Activated T-cell treated with anti-CD3 and anti-CD28 coated beads, Interleukin-2, amount 50 U/mL, for 4 hours (primary cell): Measurements from ENCODE around the gene ARID3A. TPM values are rescaled to one million over a fixed set of nuclear protein-coding genes. Genes with fewer than 3 reads are reported as not detected.

Source experiments
- ATAC-seq, 2 donors: fragments of 200-7000 bp; cut with Tn5 transposase; one replicate each; pipeline ENCODE4 v1.10.0; 2021
- DNase-seq: peaks from one replicate; pipeline ENCODE4 v3.0.0-alpha.2; 2020
- H3K27me3 Mint-ChIP-seq: one replicate; pipeline ENCODE4 v1.8.0; 2021; ENCODE audit warnings: low read depth, mixed read lengths
- H3K36me3 Mint-ChIP-seq: one replicate; pipeline ENCODE4 v1.8.0; 2022; ENCODE audit warnings: mixed read lengths; ENCODE audit not compliant: insufficient read depth
- H3K4me1 Mint-ChIP-seq: one replicate; pipeline ENCODE4 v1.8.0; 2021; ENCODE audit warnings: low read depth, mixed read lengths
- H3K4me3 Mint-ChIP-seq: one replicate; pipeline ENCODE4 v1.8.0; 2021; ENCODE audit warnings: mild to moderate bottlenecking, moderate library complexity, mixed read lengths
- H3K9me3 Mint-ChIP-seq: one replicate; pipeline ENCODE4 v1.8.0; 2021; ENCODE audit warnings: mixed read lengths
- total RNA-seq, 3 donors: library from RNA; stranded (reverse); gene quantifications; one replicate each; pipeline ENCODE4 v1.2.1, GENCODE V29; 2021

Gene ARID3A
- total RNA-seq, 3 donors from 2014 or later = 7.3 to 13.2 (median 10.0) TPM

DNA sequence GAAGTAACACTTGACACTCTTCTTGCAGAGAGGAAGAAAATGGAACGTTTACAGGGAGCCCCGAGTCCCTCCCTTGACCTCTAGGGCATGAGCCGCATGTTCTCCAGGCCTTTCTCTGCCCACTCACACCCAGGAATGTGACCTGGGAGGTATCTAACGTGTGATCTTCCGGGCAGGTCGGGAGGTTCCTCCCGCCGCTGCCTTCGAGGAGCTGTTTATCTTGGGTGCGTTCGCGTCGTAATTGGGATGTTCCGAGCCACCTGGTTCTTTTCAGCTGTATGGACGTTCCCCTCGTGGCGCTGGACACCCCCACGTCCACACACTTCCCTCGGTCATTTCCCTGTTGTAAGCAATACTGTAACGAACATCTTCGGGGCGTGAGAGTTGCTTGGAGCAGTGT is 13.6 kb downstream of the ARID3A start:
- no peak for DNase-seq
- peaks cover 21% of the 10 kb centered on the region for H3K4me1 Mint-ChIP-seq
- H3K36me3 Mint-ChIP-seq = no peaks in the 10 kb centered on the region
- no peaks in the 10 kb centered on the region for H3K9me3 Mint-ChIP-seq
- H3K4me3 Mint-ChIP-seq = no peak overlapping the region
- ATAC-seq = no peak
- no peaks in the 10 kb centered on the region for H3K27me3 Mint-ChIP-seq

DNA sequence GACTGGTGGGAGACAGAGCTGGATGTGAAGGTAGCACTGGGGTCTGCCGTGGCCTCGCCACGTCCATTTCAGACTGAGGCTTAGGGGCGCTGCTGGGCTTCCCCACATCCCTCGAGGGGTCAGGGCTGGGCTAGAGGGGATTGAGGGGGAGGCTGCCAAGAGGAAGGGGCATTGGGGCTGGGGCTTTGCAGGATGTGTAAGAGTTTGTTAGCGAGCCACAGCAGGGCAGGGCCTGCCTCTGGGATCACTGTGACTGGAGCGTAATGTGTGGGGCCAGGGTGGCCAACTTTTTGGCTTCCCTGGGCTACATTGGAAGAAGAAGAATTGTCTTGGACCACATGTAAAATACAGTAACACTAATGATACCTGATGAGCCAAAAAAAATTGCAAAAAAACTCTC is 14.1 kb downstream of the ARID3A start:
- no peaks in the 10 kb centered on the region for H3K9me3 Mint-ChIP-seq
- peak overlapping the region; percentile 66 for H3K4me3 Mint-ChIP-seq
- ATAC-seq = no peak
- H3K27me3 Mint-ChIP-seq = no peaks in the 10 kb centered on the region
- DNase-seq = no peak
- H3K36me3 Mint-ChIP-seq = no peaks in the 10 kb centered on the region
- peaks cover 21% of the 10 kb centered on the region for H3K4me1 Mint-ChIP-seq

DNA sequence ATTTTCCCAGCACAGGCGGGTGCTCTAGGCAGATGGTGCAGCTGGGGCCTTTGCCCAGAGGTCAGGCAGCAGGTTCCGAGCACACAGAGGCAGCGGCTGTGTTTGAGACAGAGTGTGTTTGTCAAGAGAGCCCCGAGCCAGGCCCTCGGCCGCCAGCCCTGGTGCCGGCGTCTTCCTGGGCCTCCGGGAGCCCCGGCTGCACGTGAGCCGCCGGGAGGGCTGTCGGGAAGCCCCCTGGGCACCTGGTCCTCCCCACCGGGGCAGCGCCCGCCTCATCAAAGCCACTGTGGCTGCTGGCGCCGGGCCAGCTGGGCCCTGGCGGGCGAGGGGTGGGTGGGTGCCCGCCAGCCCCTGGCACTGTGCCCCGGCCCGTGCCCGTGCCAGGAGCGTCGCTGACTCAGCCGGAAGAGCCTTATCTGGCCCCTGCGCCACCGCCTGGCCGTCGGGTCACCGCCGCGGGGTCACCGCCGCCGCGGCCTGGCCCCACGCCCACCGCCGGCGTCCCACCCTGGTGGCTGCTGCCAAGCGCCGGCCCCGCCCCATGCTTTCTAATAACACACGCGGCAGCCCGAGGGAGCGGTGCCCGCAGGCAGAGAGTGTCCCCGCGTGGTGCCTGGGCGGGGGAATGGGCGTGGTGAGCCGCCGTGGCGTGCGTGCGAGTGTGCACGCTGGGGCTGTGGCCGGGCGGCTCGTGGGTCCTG is 14.9 kb downstream of the ARID3A start:
- Mint-ChIP-seq H3K36me3 (no peaks in the 10 kb centered on the region), H3K27me3 (no peaks in the 10 kb centered on the region), H3K9me3 (no peaks in the 10 kb centered on the region), H3K4me1 (peaks cover 21% of the 10 kb centered on the region), H3K4me3 (peak overlapping the region; percentile 67)
- ATAC-seq (peak; percentile 76 to 79), DNase-seq (peak; percentile 60)

DNA sequence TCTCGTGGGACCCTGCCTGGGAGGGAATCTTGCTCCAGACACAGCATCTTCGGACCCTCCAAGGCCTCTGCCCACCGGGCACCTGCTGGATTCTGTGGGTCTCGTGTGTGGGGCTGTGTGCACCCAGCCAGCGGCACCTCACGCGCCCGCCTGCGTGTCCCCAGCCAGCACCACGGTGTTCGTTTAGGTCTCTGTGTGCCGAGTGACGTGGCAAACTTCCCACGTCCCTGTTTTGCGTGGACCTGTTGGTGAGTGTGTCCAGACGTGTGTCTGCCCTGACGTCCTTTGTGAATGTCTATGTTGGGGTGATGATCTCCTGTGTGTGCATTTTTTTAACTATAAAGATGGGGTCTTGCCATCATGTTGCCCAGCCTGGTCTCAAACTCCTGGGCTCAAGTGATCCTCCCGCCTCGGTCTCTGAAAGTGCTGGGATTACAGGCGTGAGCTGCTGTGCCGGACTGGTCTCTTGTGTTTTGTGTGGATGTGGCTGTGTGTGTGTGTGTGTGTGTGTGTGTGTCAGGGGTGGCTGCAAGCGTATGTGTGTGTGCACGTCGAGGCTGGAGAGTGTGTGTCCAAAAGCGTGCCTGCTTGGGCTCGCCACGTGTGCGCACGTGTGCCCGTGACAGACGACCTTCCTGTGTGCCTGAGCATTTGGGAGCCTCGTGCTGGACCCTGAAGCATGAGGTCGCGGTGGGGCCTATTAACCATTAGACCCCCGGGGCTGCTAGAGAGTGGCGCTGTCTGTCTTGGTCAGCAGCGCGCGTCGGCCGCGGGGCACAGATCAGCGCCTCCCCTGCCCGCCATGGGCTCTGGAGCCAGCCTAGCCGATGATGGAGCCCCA is 15.7 kb downstream of the ARID3A start:
- Mint-ChIP-seq H3K9me3 (no peaks in the 10 kb centered on the region), H3K27me3 (no peaks in the 10 kb centered on the region), H3K4me3 (peak overlapping the region; percentile 67), H3K36me3 (no peaks in the 10 kb centered on the region), H3K4me1 (peaks cover 21% of the 10 kb centered on the region)
- no peak for ATAC-seq
- DNase-seq = no peak

- ATAC-seq = no peak
- no peaks in the 10 kb centered on the region for H3K9me3 Mint-ChIP-seq
- H3K27me3 Mint-ChIP-seq = no peaks in the 10 kb centered on the region
- DNase-seq = no peak
- H3K36me3 Mint-ChIP-seq = no peaks in the 10 kb centered on the region
- H3K4me1 Mint-ChIP-seq = peaks cover 20% of the 10 kb centered on the region
- H3K4me3 Mint-ChIP-seq = no peak overlapping the region
These were observed 16.4 kb downstream of the ARID3A start for GRCh38 chr19:942133-942645.

DNA sequence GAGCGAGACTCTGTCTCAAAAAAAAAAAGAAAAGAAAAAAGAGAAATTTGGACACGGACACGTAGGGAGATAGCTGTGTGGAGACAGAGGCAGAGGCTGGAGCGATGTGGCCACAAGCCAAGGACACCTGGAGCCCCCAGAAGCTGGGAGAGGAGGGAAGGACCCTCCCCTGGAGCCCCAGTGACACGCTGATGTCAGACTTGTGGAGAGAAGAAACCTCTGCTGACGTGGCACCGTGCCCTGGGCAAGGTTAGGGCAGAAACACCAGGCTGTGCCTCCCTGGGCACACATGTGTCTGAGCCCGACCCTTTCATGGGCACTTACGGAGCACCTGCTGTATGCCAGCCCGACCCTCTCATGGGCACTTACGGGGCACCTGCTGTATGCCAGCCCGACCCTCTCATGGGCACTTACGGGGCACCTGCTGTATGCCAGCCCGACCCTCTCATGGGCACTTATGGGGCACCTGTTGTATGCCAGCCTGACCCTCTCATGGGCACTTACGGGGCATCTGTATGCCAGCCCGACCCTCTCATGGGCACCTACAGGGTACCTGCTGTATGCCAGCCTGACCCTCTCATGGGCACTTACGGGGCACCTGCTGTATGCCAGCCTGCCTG is 17.8 kb downstream of the ARID3A start:
- H3K27me3 Mint-ChIP-seq = no peaks in the 10 kb centered on the region
- no peaks in the 10 kb centered on the region for H3K9me3 Mint-ChIP-seq
- no peak for DNase-seq
- no peak for ATAC-seq
- H3K4me3 Mint-ChIP-seq = no peak overlapping the region
- H3K4me1 Mint-ChIP-seq = peaks cover 12% of the 10 kb centered on the region
- no peaks in the 10 kb centered on the region for H3K36me3 Mint-ChIP-seq

- Mint-ChIP-seq H3K4me1 (peaks cover 12% of the 10 kb centered on the region), H3K36me3 (no peaks in the 10 kb centered on the region), H3K4me3 (no peak overlapping the region), H3K9me3 (no peaks in the 10 kb centered on the region), H3K27me3 (no peaks in the 10 kb centered on the region)
- ATAC-seq = no peak
- no peak for DNase-seq
These were observed 18.3 kb downstream of the ARID3A start for GRCh38 chr19:944171-944567.

DNA sequence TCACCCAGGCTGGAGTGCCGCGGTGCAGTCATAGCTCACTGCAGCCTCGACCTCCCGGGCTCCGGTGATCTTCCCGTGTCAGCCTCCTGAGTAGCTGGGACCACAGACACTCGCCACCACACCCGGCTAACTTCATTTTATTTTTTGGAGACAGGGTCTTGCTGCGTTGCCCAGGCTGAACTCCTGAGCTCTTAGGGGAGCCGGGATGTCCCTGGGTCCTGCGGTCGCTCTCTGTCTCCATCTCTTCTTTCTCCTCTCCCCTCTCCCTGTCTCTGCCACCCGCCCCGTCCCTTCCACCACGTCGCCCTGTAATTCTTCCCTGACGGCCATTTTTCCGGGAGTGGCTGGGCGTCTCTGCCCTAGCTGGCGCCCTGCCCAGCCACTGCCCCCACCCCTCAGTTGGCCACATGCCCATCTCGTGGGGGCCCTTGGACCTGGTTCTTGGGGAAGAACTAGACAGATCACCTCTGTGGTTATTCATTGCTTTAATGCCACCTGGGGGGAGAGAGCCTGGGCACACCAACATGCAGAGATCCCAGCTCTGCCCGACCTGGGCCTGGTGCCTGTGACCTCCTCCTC is 18.9 kb downstream of the ARID3A start:
- Mint-ChIP-seq H3K9me3 (no peaks in the 10 kb centered on the region), H3K36me3 (no peaks in the 10 kb centered on the region), H3K27me3 (no peaks in the 10 kb centered on the region), H3K4me1 (peaks cover 12% of the 10 kb centered on the region), H3K4me3 (no peak overlapping the region)
- no peak for ATAC-seq
- DNase-seq = no peak

GRCh38 chr19:945401-946252 is 19.8 kb downstream of the ARID3A start:
- DNase-seq (no peak), ATAC-seq (no peak)
- H3K27me3 Mint-ChIP-seq = no peaks in the 10 kb centered on the region
- H3K4me1 Mint-ChIP-seq = peaks cover 8% of the 10 kb centered on the region
- H3K9me3 Mint-ChIP-seq = no peaks in the 10 kb centered on the region
- H3K36me3 Mint-ChIP-seq = no peaks in the 10 kb centered on the region
- H3K4me3 Mint-ChIP-seq = no peak overlapping the region

- Mint-ChIP-seq H3K4me1 (peaks cover 4% of the 10 kb centered on the region), H3K36me3 (no peaks in the 10 kb centered on the region), H3K27me3 (no peaks in the 10 kb centered on the region), H3K4me3 (no peak overlapping the region), H3K9me3 (no peaks in the 10 kb centered on the region)
- no peak for ATAC-seq
- DNase-seq = no peak
These were observed 21.4 kb downstream of the ARID3A start for GRCh38 chr19:947090-947706.

- DNase-seq (no peak), ATAC-seq (no peak)
- peaks cover 7% of the 10 kb centered on the region for H3K4me1 Mint-ChIP-seq
- no peaks in the 10 kb centered on the region for H3K9me3 Mint-ChIP-seq
- no peaks in the 10 kb centered on the region for H3K27me3 Mint-ChIP-seq
- no peaks in the 10 kb centered on the region for H3K36me3 Mint-ChIP-seq
- H3K4me3 Mint-ChIP-seq = no peak overlapping the region
These were observed 22.1 kb downstream of the ARID3A start for GRCh38 chr19:947707-948539.

DNA sequence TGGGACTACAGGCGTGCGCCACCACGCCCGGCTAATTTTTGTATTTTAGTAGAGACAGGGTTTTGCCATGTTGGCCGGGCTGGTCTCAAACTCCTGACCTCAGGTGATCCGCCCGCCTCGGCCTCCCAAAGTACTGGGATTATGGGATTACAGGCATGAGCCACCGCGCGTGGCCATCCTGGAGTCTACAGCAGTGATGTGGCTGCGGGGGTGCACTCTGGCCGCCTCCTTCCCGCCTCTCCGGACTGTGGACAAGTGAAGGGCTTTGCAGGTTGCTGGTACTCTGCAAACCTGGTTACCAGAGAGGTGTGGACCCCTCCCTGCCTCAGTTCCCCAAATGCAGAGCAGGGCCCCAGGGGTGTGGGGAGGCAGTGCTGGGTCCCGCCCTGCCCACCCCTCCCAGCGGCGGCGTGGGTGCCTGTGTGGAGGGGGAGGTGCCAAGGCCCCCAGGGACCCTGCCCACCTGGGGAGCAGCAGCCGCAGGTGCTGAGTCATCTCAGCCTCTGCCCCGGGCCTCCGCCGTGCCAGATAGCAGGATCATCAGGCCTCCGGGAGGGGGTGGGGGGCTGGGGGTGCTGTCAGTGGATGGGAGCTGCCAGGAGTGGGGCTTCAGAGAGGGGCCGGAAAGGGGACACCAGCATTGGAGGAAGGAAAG is 23.1 kb downstream of the ARID3A start:
- ATAC-seq = no peak
- no peaks in the 10 kb centered on the region for H3K9me3 Mint-ChIP-seq
- no peak overlapping the region for H3K4me3 Mint-ChIP-seq
- no peaks in the 10 kb centered on the region for H3K36me3 Mint-ChIP-seq
- peaks cover 11% of the 10 kb centered on the region for H3K4me1 Mint-ChIP-seq
- no peaks in the 10 kb centered on the region for H3K27me3 Mint-ChIP-seq
- DNase-seq = no peak
